GM18508 (cell line): ENCODE measurements around the gene LLGL2.

Source experiments
- ATAC-seq: cut with Tn5 transposase; IDR thresholded peaks from one replicate; pipeline ENCODE4 v1.9.1; 2021; ENCODE audit warnings: moderate number of reproducible peaks; ENCODE audit not compliant: insufficient read depth, unreplicated experiment

Gene LLGL2

DNA sequence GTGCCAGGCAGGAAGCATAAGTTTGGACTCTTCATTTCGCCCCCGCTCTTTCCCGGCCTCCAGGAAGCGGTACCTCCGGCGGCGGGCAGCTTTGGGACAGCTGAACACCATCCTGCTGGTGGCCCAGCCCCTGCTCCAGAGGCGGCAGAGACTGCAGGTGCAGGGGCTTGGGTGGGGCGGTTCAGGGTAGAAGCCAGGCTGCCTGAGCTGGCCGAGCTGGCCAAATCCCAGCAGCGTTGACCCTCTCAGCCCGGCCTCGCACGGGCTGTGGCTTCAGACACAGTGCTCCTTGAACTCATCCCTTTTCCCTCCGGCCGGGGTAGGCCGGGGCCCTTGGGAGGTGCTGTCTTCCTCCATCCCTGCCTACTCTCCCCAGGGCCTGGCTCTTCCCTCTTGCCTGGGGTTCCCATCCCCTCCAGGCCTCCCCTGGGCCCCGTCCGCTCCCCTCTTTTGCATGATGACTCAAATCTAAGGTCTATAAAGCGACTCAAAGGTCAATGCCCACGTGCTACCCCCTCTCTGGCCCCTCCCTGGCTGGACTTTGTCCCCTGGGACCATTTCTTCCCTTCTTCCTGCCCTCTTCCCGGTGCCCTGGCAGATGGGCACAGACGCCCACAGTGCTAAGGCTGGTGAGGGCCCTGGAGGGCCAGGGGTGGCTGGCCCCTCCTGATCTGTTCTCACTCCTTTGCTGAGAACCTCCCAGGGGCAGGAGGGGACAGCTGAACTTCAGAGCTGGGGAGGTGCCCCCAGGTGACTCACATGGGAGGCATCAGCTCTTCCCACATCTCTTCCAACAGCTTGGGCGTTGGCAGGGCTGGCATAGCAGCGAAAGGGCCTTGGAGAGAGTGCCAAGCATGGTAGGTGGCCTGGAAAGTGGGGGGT lies 84.8 kb downstream of the LLGL2 start:
- no peak for ATAC-seq

GRCh38 chr17:75611851-75612429 lies 86.4 kb downstream of the LLGL2 start:
- no peak for ATAC-seq

DNA sequence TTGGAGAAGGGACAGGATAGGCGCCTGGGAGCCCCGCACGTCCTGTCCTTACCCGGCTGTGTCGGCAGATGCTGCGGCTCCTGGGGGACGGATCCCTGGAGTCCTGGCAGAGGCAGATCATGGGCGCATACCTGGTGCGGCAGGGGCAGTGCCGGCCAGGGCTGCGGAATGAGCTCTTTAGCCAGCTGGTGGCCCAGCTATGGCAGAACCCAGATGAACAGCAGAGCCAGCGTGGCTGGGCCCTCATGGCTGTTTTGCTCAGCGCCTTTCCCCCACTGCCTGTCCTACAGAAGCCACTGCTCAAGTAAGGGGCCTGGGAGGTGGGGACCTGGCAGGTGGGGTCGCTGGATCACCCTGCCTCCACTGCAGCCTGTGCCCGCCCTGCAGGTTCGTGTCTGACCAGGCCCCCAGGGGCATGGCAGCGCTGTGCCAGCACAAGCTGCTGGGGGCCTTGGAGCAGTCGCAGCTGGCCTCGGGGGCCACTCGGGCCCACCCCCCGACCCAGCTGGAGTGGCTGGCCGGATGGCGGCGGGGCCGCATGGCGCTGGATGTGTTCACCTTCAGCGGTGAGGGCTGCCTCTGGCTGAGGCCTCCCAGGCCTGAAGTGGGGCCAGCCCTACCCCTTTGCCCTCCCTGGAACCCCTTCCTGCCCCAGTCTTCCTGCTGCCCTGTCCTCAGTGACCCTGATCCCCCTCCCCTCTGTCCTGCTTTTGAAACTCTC lies 87.6 kb downstream of the LLGL2 start:
- ATAC-seq, result no peak

DNA sequence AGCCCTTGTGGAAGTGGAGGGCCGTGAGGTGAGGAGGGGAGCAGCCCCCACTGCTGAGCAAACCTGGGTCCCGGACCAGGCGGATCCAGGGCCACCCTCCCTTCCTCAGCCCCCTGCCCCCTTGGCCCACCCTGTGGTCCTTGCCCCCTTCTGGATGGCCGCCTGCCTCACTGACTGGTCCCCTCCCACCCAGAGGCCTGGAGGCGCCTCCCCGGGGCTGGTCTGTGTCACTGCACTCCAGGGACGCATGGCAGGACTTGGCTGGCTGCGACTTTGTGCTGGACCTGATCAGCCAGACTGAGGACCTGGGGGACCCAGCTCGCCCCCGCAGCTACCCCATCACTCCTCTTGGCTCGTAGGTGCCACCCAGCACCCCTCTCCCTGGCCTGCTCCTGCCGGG lies 88.5 kb downstream of the LLGL2 start:
- no peak for ATAC-seq

DNA sequence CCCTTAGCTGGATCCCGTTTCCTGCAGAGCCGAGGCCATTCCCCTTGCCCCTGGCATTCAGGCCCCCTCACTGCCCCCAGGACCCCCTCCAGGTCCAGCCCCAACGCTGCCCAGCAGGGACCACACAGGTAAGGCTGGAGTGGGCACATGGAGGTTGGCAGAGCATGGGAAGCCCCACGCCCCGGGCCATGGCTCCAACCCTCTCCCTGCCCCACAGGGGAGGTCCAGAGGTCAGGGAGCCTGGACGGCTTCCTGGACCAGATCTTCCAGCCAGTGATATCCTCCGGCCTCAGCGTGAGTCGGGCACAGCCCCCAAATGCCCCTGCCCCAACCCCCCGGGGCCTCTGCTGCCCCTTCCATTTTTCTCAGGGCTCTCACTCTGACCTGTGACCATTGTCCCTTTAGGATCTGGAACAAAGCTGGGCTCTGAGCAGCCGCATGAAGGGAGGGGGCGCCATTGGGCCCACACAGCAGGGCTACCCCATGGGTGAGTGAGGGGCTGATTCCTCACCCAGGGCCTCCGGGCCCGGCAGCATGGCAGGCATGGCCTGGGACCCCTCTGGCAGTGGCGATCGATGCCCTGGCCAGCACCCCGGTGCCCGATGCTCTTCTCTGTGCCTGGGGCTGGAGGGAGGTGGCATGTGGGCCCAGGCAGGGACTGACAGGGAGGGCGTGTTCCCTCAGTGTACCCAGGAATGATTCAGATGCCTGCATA lies 89.2 kb downstream of the LLGL2 start:
- ATAC-seq, result no peak

DNA sequence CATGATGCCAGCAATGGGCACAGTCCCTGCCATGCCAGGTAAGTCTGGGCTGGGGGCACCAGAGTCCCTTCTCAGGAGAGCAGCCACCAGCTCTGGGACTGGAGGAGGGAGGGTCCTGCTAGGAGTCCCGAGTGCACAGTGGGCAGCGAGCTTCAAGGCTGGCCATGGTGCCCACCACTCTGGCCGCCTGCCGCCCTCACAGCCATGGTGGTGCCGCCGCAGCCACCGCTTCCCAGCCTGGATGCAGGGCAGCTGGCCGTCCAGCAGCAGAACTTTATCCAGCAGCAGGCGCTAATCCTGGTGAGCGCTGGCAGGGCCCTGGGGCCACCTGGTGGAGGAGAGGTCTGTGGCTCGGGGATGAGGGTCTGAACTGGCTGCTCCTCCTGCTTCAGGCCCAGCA lies 89.8 kb downstream of the LLGL2 start:
- no peak for ATAC-seq

GRCh38 chr17:75616521-75617122 lies 91.1 kb downstream of the LLGL2 start:
- ATAC-seq, result no peak

DNA sequence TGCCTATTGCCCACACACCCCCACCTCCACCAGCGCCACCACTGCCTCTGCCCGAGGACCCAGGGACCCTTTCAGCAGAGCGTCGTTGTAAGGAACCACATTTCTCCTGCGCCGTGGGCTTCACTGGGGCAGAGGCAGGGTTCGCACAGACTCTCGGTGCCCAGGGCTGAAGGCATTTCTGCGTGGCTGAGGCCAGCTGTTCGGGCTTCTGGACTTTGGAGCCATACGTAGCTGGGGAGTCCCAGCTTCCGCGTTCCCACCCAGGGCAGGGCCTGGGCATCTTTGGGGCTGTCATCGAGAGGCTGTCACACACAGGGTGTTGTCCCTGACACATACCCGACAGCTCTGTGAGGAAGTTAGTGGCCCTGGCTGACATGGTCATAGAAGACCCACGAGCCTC lies 91.7 kb downstream of the LLGL2 start:
- no peak for ATAC-seq

GRCh38 chr17:75617675-75618074 lies 92.2 kb downstream of the LLGL2 start:
- no peak for ATAC-seq

DNA sequence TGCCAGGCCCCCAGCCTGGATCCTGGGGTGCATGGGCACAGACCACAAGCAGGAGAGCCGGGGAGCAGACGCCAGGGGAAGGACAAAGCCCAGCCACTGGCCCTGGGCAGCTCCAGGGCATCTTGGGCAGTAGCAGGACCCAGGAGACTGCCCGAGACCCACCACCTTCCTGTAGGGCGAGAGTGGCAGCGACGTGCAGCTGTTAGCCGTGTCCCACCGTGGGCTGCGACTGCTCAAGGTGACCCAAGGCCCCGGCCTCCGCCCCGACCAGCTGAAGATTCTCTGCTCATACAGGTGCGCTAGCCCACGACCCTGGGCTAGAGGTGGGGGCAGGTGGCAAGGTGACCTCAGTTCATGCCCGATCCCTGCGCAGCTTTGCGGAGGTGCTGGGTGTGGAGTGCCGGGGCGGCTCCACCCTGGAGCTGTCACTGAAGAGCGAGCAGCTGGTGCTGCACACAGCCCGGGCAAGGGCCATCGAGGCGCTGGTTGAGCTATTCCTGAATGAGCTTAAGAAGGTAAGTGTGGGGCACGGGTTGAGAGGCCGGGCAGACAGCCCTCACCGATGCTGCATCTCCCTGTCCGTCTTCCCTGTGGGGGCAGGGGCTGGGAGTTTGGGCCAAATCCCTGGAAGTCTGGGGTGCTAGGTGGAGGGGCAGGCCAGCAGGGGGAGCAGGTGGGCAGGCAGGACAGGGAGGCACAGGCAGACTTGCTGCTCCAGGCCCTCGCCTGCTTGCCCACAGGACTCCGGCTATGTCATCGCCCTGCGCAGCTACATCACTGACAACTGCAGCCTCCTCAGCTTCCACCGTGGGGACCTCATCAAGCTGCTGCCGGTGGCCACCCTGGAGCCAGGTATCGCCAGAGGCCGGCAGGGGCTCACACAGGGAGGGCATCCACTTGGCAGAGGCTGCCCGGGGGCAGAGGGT lies 94.3 kb downstream of the LLGL2 start:
- ATAC-seq, result no peak

GRCh38 chr17:75621489-75621888 lies 96.0 kb downstream of the LLGL2 start:
- no peak for ATAC-seq

DNA sequence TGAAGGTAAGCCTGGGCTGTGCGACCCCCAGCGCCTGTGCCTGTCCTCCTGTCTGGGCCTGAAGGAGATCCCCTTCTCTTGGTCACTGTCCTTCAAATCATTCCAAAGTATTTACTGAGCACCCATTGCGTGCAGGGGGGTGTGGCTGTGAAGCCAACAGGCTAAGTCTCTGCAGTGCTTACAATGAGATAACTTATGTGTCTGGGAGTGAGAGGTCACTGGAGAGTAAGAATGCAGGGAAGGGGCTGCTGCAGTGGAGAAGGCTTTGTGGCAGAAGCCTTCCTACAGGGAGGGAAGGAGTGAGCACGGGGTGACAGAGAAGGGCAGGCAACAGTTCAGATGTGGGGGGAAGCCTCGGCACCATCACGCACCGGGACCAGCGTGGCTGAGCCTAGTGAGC lies 96.6 kb downstream of the LLGL2 start:
- no peak for ATAC-seq

- no peak for ATAC-seq
Observed at GRCh38 chr17:75622771-75623273, 97.3 kb downstream of the LLGL2 start.

DNA sequence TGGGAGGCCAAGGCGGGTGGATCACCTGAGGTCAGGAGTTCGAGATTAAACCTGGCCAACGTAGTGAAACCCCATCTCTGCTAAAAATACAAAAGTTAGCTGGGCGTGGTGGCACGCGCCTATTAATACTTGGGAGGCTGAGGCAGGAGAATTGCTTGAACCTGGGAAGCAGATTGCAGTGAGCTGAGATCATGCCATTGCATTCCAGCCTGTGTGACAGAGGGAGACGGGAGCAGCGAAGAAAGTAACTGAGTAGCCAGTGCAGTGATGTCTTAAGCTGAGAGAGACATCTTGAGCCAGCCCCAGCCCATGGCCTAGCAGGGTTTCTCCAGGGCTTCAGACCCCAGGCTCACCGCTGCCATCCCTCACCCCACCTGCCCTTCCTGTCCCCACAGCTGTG lies 97.9 kb downstream of the LLGL2 start:
- no peak for ATAC-seq

- no peak for ATAC-seq
Observed at GRCh38 chr17:75624021-75624420, 98.5 kb downstream of the LLGL2 start.
